OCI-LY3 (cell line): ENCODE measurements around the gene SCLY.

Experiments used
- CTCF ChIP-seq: fragments of 200-600, 300-600 bp; sonication (generic); IDR thresholded peaks from 2 replicates; pipeline ENCODE4 v1.5.1; 2014; ENCODE audit warnings: antibody characterized with exemption, low read length, low read depth
- EZH2phosphoT487 ChIP-seq: fragments of 200-600 bp; shearing (Covaris generic); IDR thresholded peaks from 2 replicates; pipeline ENCODE4 v1.6.1; 2018; ENCODE audit warnings: antibody characterized with exemption, mixed run types, low read depth

- TF ChIP-seq CTCF, result no peak
- no peak for TF ChIP-seq EZH2phosphoT487
Observed at GRCh38 chr2:238123218-238123971, 62.6 kb downstream of the SCLY start.
